Brain microvascular endothelial cell (primary cell): ENCODE data around the gene ARHGEF17.

Experiments used
- DNase-seq: peaks from one replicate; pipeline ENCODE4 v3.0.0-alpha.2; 2020
- H3K27ac ChIP-seq: fragments of 250-450 bp; sonication (Bioruptor Pico); 2 replicates; pipeline ENCODE4 v1.5.1; 2020; ENCODE audit warnings: mild to moderate bottlenecking, moderate library complexity
- H3K27me3 ChIP-seq: fragments of 250-450 bp; sonication (Bioruptor Pico); replicated peaks from 2 replicates; pipeline ENCODE4 v1.5.1; 2020; ENCODE audit warnings: mild to moderate bottlenecking
- H3K36me3 ChIP-seq: fragments of 250-450 bp; sonication (Bioruptor Pico); replicated peaks from 2 replicates; pipeline ENCODE4 v1.5.1; 2020; ENCODE audit warnings: mild to moderate bottlenecking
- H3K4me3 ChIP-seq: 2 replicates; pipeline ENCODE4 v1.5.1; 2011; ENCODE audit warnings: low read depth, mild to moderate bottlenecking, control low read depth, low read length, moderate library complexity
- CTCF ChIP-seq: IDR thresholded peaks from 2 replicates; pipeline ENCODE4 v1.5.1; 2011; ENCODE audit warnings: low read depth, mild to moderate bottlenecking, moderate library complexity, low read length, control low read depth, inconsistent platforms; ENCODE audit errors: missing control alignments
- in situ Hi-C: cut with HindIII; loops from 2 replicates; pipeline ENCODE4 v1.10.0; 2017; ENCODE audit warnings: low sequenced_read_pairs, low pct_ligation_motif_present

Gene ARHGEF17

GRCh38 chr11:73350908-73351636 is 43.0 kb downstream of the ARHGEF17 start:
- Histone ChIP-seq H3K4me3 (no peak overlapping the region), H3K27me3 (no peaks in the 10 kb centered on the region), H3K36me3 (peaks cover 13% of the 10 kb centered on the region), H3K27ac (no peak overlapping the region)
- peak; percentile 61 for DNase-seq
- TF ChIP-seq CTCF = peak; percentile 99
- in situ Hi-C loops = no loop called here

GRCh38 chr11:73353422-73353821 is 45.3 kb downstream of the ARHGEF17 start:
- H3K27ac ChIP-seq = no peak overlapping the region

GRCh38 chr11:73355109-73355508 is 47.0 kb downstream of the ARHGEF17 start:
- Histone ChIP-seq H3K27me3 (no peaks in the 10 kb centered on the region), H3K27ac (no peak overlapping the region), H3K4me3 (no peak overlapping the region), H3K36me3 (peaks cover 18% of the 10 kb centered on the region)
- no peak for DNase-seq
- no peak for TF ChIP-seq CTCF
- in situ Hi-C loops = no loop called here

More at GRCh38 chr11:73353422-73353821, 45.3 kb downstream of the ARHGEF17 start:
- Histone ChIP-seq H3K27me3 (no peaks in the 10 kb centered on the region), H3K36me3 (peaks cover 16% of the 10 kb centered on the region), H3K4me3 (no peak overlapping the region)
- DNase-seq = no peak
- TF ChIP-seq CTCF = no peak
- in situ Hi-C loops = no loop called here

GRCh38 chr11:73356979-73357860 is 49.1 kb downstream of the ARHGEF17 start:
- TF ChIP-seq CTCF = no peak
- H3K4me3 ChIP-seq = no peak overlapping the region
- peaks cover 39% of the 10 kb centered on the region for H3K36me3 ChIP-seq

GRCh38 chr11:73358071-73358470 is 50.0 kb downstream of the ARHGEF17 start:
- peaks cover 47% of the 10 kb centered on the region for H3K36me3 ChIP-seq
- no peaks in the 10 kb centered on the region for H3K27me3 ChIP-seq
- no peak for TF ChIP-seq CTCF
- DNase-seq = no peak
- H3K27ac ChIP-seq = no peak overlapping the region
- in situ Hi-C loops = no loop called here
- no peak overlapping the region for H3K4me3 ChIP-seq

More at GRCh38 chr11:73356979-73357860, 49.1 kb downstream of the ARHGEF17 start:
- H3K27me3 ChIP-seq = no peaks in the 10 kb centered on the region
- no peak overlapping the region for H3K27ac ChIP-seq
- in situ Hi-C loops = no loop called here
- no peak for DNase-seq
